ENCODE data around the gene WNT5A.

GRCh38 chr3:55515550-55516246 lies 28.6 kb upstream of the WNT5A start:
- TF ChIP-seq EHF (CRISPR knock-in tag; IDR thresholded peaks at IDR 0.05), result no peak
- no peak for TF ChIP-seq CTCF (IDR thresholded peaks at IDR 0.05)
- no peak for TF ChIP-seq EP300 (IDR thresholded peaks at IDR 0.05)
- TF ChIP-seq MAX (IDR thresholded peaks at IDR 0.05), result no peak
- TF ChIP-seq, protein P1, sequence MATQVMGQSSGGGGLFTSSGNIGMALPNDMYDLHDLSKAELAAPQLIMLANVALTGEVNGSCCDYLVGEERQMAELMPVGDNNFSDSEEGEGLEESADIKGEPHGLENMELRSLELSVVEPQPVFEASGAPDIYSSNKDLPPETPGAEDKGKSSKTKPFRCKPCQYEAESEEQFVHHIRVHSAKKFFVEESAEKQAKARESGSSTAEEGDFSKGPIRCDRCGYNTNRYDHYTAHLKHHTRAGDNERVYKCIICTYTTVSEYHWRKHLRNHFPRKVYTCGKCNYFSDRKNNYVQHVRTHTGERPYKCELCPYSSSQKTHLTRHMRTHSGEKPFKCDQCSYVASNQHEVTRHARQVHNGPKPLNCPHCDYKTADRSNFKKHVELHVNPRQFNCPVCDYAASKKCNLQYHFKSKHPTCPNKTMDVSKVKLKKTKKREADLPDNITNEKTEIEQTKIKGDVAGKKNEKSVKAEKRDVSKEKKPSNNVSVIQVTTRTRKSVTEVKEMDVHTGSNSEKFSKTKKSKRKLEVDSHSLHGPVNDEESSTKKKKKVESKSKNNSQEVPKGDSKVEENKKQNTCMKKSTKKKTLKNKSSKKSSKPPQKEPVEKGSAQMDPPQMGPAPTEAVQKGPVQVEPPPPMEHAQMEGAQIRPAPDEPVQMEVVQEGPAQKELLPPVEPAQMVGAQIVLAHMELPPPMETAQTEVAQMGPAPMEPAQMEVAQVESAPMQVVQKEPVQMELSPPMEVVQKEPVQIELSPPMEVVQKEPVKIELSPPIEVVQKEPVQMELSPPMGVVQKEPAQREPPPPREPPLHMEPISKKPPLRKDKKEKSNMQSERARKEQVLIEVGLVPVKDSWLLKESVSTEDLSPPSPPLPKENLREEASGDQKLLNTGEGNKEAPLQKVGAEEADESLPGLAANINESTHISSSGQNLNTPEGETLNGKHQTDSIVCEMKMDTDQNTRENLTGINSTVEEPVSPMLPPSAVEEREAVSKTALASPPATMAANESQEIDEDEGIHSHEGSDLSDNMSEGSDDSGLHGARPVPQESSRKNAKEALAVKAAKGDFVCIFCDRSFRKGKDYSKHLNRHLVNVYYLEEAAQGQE (IDR thresholded peaks at IDR 0.05), result no peak
- TF ChIP-seq, protein P2, sequence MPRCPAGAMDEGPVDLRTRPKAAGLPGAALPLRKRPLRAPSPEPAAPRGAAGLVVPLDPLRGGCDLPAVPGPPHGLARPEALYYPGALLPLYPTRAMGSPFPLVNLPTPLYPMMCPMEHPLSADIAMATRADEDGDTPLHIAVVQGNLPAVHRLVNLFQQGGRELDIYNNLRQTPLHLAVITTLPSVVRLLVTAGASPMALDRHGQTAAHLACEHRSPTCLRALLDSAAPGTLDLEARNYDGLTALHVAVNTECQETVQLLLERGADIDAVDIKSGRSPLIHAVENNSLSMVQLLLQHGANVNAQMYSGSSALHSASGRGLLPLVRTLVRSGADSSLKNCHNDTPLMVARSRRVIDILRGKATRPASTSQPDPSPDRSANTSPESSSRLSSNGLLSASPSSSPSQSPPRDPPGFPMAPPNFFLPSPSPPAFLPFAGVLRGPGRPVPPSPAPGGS (IDR thresholded peaks at IDR 0.05), result no peak
